ENCODE results near the gene CDK6.

- TF ChIP-seq CTCF (IDR thresholded peaks at IDR 0.05 in 8 of 11, conservative IDR thresholded peaks at IDR 0.05 in 3 of 11) = no peak
- no peak for TF ChIP-seq POLR2A (IDR thresholded peaks at IDR 0.05)
- no peak for TF ChIP-seq POLR2AphosphoS5 (IDR thresholded peaks at IDR 0.05)
These were observed 224.6 kb downstream of the CDK6 start for GRCh38 chr7:92611735-92612134.

Data from spleen (tissue), 7 donors.